Natural killer cell treated with Interleukin-12 subunit alpha and Interleukin-12 subunit beta and Interleukin-15 and Interleukin-18, amount 100 ng/mL, for 72 hours (primary cell): ENCODE results near the gene IQSEC1. TPM values are rescaled to one million over a fixed set of nuclear protein-coding genes. Genes with fewer than 3 reads are reported as not detected.

ENCODE experiments used
- ATAC-seq, 2 donors: fragments of 150-1000 bp; cut with Tn5 transposase in 1 of 2; sonication (Bioruptor Pico), chemical (Tn5 transposase) in 1 of 2; 2 replicates each; pipeline ENCODE4 v1.10.0; 2021
- DNase-seq: peaks from one replicate; pipeline ENCODE4 v3.0.0; 2022; ENCODE audit warnings: low spot score
- H3K27ac Mint-ChIP-seq, 2 donors: 1 replicate in 1 of 2; 2 replicates in 1 of 2; pipeline ENCODE4 v1.8.0; 2022; ENCODE audit warnings: mixed read lengths in 2 of 2, mild to moderate bottlenecking in 1 of 2, moderate library complexity in 1 of 2
- H3K27me3 Mint-ChIP-seq, 2 donors: 1 replicate in 1 of 2; 2 replicates in 1 of 2; pipeline ENCODE4 v1.8.0; 2022; ENCODE audit warnings: mixed read lengths in 2 of 2
- H3K36me3 Mint-ChIP-seq: one replicate; pipeline ENCODE4 v1.8.0; 2022; ENCODE audit warnings: mixed read lengths
- H3K4me1 Mint-ChIP-seq, 2 donors: 1 replicate in 1 of 2; 2 replicates in 1 of 2; pipeline ENCODE4 v1.8.0; 2022; ENCODE audit warnings: low read depth in 2 of 2, mixed read lengths in 2 of 2, mild to moderate bottlenecking in 1 of 2
- H3K4me3 Mint-ChIP-seq: one replicate; pipeline ENCODE4 v1.8.0; 2022; ENCODE audit warnings: mixed read lengths
- H3K9me3 Mint-ChIP-seq: 2 replicates; pipeline ENCODE4 v1.8.0; 2022; ENCODE audit warnings: mixed read lengths
- total RNA-seq, 2 donors: library from RNA; stranded (reverse); gene quantifications; one replicate each; pipeline ENCODE4 v1.2.3, GENCODE V29; 2022

Gene IQSEC1
- total RNA-seq, 2 donors from 2014 or later, result 93.7 to 95.8 TPM

DNA sequence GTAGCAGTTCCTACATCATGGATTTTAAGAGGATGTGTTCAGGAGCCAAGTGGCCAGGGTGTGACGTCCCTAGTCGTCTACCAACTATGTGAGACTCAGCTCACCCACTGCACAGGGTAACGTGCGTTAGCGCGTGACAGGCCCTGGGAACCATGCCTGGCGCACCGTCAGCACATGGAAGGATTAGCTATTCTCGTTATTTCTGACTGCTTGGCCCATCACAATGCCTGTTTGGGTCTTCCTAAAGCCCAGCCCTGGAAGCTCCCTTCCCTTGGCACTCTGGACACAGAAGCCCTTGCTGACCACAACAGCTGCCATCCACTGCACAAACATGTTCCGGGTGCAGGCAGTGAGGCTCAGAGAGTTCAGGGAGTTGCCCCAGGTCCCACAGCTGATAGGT is 140.9 kb downstream of the IQSEC1 start:
- Mint-ChIP-seq H3K4me3 (no peak overlapping the region), H3K27me3 (no peaks in the 10 kb centered on the region), H3K9me3 (no peaks in the 10 kb centered on the region), H3K36me3 (no peaks in the 10 kb centered on the region), H3K4me1 (peaks cover 14 to 31% of the 10 kb centered on the region in 2 donors), H3K27ac (no peak overlapping the region)
- ATAC-seq (no peak), DNase-seq (no peak)

DNA sequence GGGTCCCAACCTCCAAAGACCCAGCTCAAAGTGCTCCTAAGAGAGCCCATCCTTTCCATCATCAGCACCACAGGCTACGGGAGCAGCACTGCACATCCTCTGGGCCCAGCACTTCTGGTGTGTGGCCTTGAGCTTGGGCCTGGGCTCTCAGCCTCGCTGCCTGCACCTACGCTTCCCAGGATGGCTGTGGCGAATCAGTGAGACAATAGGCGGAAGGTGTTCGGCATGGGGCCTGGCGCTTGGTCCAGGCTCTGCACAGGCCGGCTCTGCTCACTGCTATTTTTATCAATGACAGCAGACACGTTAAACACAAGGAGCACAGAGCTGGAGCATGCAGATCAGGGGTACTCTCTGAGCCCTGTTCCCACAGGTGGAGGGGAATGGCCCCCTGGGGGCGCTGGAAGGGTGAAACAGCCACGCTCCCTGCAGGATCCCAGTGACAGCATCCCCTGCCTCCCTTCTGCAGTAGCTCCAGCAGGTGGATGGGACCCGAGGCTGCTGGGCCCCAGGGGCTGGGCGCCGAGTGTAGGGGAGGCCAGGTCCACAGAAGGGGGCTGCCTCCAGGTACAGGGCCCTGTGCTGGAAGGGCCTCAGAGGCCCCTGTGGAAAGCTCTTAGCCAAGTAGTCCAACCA is 141.8 kb downstream of the IQSEC1 start:
- H3K27me3 Mint-ChIP-seq, result no peaks in the 10 kb centered on the region
- ATAC-seq (no peak), DNase-seq (no peak)
- H3K9me3 Mint-ChIP-seq, result no peaks in the 10 kb centered on the region
- H3K4me1 Mint-ChIP-seq, result peaks cover 18 to 36% of the 10 kb centered on the region in 2 donors
- no peak overlapping the region for H3K27ac Mint-ChIP-seq
- no peak overlapping the region for H3K4me3 Mint-ChIP-seq
- H3K36me3 Mint-ChIP-seq, result no peaks in the 10 kb centered on the region

DNA sequence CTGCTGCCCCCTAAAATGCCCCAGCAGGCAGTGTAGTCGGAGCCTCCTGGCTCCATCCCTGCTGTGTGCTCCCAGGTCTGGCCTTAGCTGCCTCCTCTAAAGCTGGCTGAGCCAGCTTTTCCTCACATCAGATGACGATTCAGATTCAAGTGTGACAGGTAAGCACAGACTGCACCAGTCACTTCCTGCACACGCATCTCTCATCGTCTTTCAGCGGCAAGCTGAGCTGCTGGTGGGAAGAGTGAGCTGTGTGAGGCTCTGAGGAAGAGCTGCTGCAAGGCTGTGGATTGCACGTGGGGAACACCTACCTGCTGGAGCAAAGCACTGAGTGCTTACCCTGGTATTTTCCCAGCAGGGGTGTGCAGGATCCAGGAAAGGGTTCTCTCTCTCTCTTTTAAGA is 143.4 kb downstream of the IQSEC1 start:
- H3K36me3 Mint-ChIP-seq, result no peaks in the 10 kb centered on the region
- no peaks in the 10 kb centered on the region for H3K9me3 Mint-ChIP-seq
- no peaks in the 10 kb centered on the region for H3K27me3 Mint-ChIP-seq
- H3K27ac Mint-ChIP-seq, result peak overlapping the region in 1 of 2 donors; percentile 60
- no peak for ATAC-seq
- H3K4me1 Mint-ChIP-seq, result peaks cover 24 to 43% of the 10 kb centered on the region in 2 donors
- no peak for DNase-seq
- no peak overlapping the region for H3K4me3 Mint-ChIP-seq

DNA sequence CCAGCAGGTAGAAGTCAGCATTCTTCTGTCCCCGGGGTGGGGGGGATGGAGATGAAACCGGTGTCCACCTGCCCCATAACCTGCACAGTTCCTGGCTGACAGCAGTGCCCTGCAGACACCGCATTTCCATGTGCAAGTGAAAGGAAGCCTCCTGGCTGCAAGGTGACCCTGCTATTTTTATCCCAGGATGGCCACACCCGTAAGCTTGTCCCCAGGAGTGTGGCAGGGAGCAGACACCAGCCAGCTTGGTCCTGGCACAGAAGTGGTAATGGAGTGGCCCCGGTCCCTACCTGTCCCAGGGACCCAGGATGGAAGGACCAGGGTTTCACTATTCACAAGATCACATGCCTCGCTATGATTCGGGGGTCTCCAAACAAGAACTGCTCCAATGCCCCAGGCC is 146.6 kb downstream of the IQSEC1 start:
- Mint-ChIP-seq H3K4me3 (no peak overlapping the region), H3K4me1 (peaks cover 20 to 37% of the 10 kb centered on the region in 2 donors), H3K36me3 (no peaks in the 10 kb centered on the region), H3K9me3 (no peaks in the 10 kb centered on the region), H3K27me3 (no peaks in the 10 kb centered on the region), H3K27ac (no peak overlapping the region)
- ATAC-seq (no peak), DNase-seq (no peak)

DNA sequence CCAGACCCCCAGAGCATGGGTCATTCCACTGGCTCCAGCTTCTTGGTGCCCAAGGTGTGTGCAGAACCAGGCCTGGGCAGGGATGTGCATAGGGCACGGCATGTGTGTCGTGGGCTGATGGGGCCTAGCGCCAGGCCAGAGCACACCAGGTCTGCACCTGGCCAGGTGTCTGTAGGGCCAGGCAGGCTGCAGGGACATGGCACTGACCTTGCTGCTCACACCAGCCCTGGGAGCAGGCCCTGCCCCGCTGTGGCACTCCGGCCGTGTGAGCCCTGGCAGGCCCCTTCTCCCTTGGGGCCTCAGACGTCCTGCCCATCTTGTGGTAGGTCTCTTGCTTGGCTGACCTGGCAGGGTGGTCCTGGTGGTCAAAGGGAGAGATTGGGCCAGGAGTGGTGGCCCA is 147.6 kb downstream of the IQSEC1 start:
- no peaks in the 10 kb centered on the region for H3K36me3 Mint-ChIP-seq

DNA sequence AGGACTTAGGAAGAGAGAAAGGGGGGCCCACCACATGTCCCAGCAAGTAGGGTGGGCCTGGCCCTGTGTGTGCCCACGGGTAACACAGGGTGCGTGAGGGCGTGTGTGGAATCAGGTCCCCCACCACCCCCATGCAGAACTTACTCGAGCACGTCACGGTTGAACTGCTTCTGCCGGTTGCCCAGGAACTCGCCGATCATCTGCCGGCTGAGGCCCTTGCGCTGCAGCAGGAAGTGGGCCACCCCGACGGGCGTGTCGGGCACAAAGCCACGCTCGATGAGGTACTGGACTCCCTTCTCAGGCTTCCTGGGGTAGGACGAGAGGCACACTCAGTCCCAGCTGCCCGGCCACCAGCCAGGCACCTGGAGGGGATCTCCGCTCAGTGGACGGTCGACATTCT is 148.8 kb downstream of the IQSEC1 start:
- ATAC-seq, result peak in 1 of 2 donors; percentile 34

More for the DNA sequence above, 147.6 kb downstream of the IQSEC1 start:
- no peaks in the 10 kb centered on the region for H3K27me3 Mint-ChIP-seq
- peak overlapping the region in 1 of 2 donors; percentile 77 for H3K27ac Mint-ChIP-seq
- no peak for DNase-seq
- H3K4me3 Mint-ChIP-seq, result no peak overlapping the region
- peaks cover 20 to 40% of the 10 kb centered on the region in 2 donors for H3K4me1 Mint-ChIP-seq
- ATAC-seq, result no peak
- no peaks in the 10 kb centered on the region for H3K9me3 Mint-ChIP-seq

DNA sequence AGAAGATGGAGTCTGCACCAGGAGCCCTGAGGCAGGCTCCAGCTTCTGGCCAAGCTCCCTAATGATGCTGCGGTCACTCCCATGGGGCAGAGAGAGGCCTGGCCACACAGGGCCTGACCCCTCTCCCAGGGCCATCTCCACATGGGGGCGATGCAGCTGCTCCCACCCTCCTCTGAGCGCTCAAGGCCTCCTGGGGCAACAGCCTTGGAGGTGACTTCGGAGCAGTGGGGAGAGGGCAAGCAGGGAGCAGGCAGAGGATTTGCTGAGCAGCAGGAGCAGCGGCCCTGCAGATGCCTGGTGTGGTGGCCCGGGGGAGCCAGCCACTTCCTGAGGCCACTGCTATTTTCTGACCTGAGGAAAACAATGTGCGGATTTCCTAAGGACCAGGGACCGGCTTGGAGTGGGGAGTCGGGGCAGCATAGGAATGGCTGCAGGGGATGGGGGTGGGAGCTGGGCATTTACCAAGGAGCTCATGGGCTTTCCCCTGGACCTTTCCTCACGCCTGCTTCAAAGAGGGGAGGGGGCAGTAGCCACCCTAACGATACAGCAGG is 150.3 kb downstream of the IQSEC1 start:
- Mint-ChIP-seq H3K4me1 (peaks cover 13 to 25% of the 10 kb centered on the region in 2 donors), H3K36me3 (no peaks in the 10 kb centered on the region), H3K27ac (no peak overlapping the region), H3K27me3 (no peaks in the 10 kb centered on the region), H3K9me3 (no peaks in the 10 kb centered on the region), H3K4me3 (no peak overlapping the region)
- ATAC-seq, result no peak
- no peak for DNase-seq

More for the DNA sequence above, 148.8 kb downstream of the IQSEC1 start:
- Mint-ChIP-seq H3K27me3 (no peaks in the 10 kb centered on the region), H3K4me1 (peaks cover 15 to 32% of the 10 kb centered on the region in 2 donors), H3K27ac (peak overlapping the region in 1 of 2 donors; percentile 14), H3K36me3 (no peaks in the 10 kb centered on the region), H3K4me3 (no peak overlapping the region), H3K9me3 (no peaks in the 10 kb centered on the region)
- DNase-seq, result no peak

DNA sequence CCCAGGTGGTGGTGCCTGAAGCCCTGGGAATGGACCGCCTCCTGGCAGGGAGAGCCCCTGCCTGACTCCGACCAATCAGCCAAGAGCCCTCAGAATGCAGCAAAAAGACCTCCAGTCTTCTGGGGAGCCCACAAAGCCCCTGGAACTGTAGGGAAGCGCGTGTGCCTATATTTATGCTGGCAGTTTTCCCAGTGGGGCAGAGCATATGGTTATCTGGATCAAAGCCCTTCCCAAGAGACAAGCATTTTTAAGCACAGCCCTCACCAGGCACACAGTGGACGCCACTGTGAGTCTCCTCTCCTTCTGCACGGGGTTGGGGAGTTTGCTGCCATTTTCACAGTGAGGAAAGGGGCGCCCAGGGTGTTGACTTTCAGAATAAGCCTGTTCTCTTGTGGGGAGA is 150.9 kb downstream of the IQSEC1 start:
- DNase-seq (no peak), ATAC-seq (no peak)
- Mint-ChIP-seq H3K27ac (peak overlapping the region; percentile 46 to 48), H3K4me1 (peaks cover 15 to 25% of the 10 kb centered on the region in 2 donors), H3K9me3 (no peaks in the 10 kb centered on the region), H3K4me3 (no peak overlapping the region), H3K27me3 (no peaks in the 10 kb centered on the region), H3K36me3 (no peaks in the 10 kb centered on the region)

DNA sequence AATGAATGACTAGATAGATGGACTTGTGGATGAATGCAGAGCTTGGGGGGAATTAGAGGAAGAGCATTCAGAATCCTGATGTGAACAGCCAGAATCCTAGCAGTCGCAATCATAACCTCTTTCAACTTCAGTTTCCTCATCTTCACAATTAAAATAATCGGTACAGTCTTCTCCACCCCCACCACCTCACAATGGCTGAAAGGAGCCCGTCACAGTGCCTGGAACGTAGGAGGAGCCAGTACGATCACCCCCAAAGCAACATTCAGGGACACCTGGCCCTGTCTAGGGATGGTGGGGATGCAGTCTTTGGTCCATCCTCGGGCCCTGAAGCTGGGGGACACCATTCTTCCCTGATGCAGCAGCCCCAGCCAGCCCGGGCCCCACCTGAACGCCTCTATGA is 151.5 kb downstream of the IQSEC1 start:
- H3K27me3 Mint-ChIP-seq, result no peaks in the 10 kb centered on the region
- H3K36me3 Mint-ChIP-seq, result no peaks in the 10 kb centered on the region
- DNase-seq (no peak), ATAC-seq (no peak)
- peaks cover 17 to 26% of the 10 kb centered on the region in 2 donors for H3K4me1 Mint-ChIP-seq
- H3K4me3 Mint-ChIP-seq, result no peak overlapping the region
- H3K9me3 Mint-ChIP-seq, result no peaks in the 10 kb centered on the region
- peak overlapping the region; percentile 46 to 48 for H3K27ac Mint-ChIP-seq

DNA sequence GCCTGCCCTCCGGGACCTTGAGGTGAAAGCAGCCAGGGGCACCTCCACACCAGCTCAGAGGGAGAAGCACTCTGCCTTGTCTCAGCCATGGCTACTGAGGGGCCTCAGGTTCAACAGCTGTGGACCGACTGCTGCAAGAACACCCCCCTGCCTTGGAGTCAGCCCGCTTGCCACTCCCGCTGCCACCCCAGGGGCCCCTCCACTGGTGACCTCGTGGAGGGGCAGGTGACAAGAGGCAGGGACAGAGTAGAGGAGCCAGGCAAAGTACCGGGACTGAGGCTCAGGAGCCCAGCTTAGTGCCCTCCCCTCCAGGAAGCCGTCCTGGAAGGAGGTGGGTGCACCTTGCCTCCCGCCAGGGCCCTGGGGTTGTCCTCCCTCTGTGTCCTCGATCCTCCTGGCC is 152.3 kb downstream of the IQSEC1 start:
- Mint-ChIP-seq H3K36me3 (no peaks in the 10 kb centered on the region), H3K9me3 (no peaks in the 10 kb centered on the region), H3K4me1 (peaks cover 24 to 33% of the 10 kb centered on the region in 2 donors), H3K27ac (no peak overlapping the region), H3K4me3 (no peak overlapping the region), H3K27me3 (no peaks in the 10 kb centered on the region)
- no peak for DNase-seq
- no peak for ATAC-seq

DNA sequence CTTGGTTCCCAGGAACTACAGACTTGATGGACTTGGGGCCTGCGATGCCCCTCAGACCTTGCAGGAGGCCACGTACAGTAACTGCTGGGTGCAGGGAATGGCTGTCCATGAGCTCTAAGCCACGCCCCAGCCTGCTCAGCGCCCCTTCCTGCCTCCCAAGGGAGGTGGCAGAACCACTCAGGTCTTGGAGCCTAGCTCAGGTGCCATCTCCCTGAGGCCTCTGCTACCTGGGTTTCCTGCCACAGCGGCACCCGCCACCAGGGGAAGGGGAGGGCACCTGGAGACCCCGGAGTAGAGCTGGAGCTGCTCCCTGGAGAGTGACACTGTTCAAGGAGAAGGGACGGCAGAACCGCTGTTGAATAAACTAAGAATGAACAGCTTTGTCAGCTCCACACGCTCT is 154.0 kb downstream of the IQSEC1 start:
- ATAC-seq (no peak), DNase-seq (no peak)
- Mint-ChIP-seq H3K9me3 (no peaks in the 10 kb centered on the region), H3K27me3 (no peaks in the 10 kb centered on the region), H3K27ac (no peak overlapping the region), H3K4me1 (peaks cover 29 to 33% of the 10 kb centered on the region in 2 donors), H3K36me3 (no peaks in the 10 kb centered on the region), H3K4me3 (no peak overlapping the region)

DNA sequence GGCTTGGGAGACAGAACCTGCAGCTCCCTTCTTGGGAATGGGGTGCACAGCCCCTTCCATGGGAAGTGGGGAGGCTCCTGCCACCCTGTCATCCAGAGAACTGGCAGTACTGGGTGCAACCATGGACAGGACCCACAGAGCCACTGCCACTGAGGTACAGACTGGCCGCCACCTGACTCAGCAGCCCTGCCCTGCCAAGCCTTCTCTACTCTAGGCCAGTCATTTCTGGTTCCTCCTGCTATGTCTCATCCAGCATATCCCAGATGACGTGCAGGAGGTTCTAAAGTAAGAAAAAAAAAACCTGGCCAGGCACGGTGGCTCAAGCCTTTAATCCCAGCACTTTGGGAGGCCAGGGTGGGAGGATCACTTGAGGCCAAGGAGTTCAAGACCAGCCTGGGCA is 155.0 kb downstream of the IQSEC1 start:
- H3K27ac Mint-ChIP-seq, result peak overlapping the region in 1 of 2 donors; percentile 14
- H3K36me3 Mint-ChIP-seq, result no peaks in the 10 kb centered on the region
- H3K4me1 Mint-ChIP-seq, result peaks cover 29 to 32% of the 10 kb centered on the region in 2 donors
- H3K4me3 Mint-ChIP-seq, result no peak overlapping the region
- no peak for DNase-seq
- H3K27me3 Mint-ChIP-seq, result no peaks in the 10 kb centered on the region
- no peaks in the 10 kb centered on the region for H3K9me3 Mint-ChIP-seq
- no peak for ATAC-seq

DNA sequence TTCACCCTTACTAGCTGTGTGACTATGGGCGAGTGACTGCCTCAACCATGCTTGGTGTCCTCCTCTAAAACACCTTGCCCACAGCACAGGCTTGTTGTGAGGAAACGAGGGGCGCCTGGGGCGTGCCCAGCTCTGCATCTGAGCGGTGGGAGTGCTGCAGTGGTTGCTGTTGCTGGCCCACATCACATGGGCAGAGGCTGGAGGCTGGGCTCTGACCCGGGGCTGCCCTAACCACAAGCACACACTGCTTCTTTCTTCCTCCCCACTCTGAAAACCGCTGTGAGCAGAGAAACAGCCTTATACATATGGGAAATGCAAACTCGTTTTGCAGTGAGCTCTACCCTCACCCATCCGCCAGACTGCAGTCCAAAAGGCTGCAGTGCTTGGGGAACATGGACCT is 157.1 kb downstream of the IQSEC1 start:
- no peaks in the 10 kb centered on the region for H3K36me3 Mint-ChIP-seq
- no peaks in the 10 kb centered on the region for H3K27me3 Mint-ChIP-seq
- H3K27ac Mint-ChIP-seq, result peak overlapping the region; percentile 26 to 76
- H3K4me3 Mint-ChIP-seq, result peak overlapping the region; percentile 50
- peaks cover 28 to 29% of the 10 kb centered on the region in 2 donors for H3K4me1 Mint-ChIP-seq
- ATAC-seq (peak; percentile 94), DNase-seq (peak; percentile 82)
- H3K9me3 Mint-ChIP-seq, result no peaks in the 10 kb centered on the region

DNA sequence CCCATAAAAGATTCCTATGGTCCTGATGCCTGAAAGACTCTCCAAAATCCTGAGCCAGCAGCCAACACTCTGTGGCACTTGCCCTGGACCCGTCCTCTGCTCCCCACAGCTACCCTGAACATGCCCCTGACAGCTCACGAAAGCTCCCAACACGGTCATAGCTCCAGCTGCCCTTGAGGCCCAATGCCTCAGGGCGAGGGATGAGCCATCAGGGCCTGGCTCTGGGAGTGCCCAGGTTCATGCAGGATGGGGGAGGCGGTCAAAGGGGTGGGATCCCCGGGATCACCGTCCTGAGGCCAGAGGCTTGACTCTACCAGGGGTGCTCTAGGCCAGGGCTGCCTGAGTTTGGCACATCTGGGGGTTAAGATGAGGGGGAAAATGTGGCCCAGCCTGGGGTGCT is 159.1 kb downstream of the IQSEC1 start:
- DNase-seq (no peak), ATAC-seq (no peak)
- Mint-ChIP-seq H3K36me3 (no peaks in the 10 kb centered on the region), H3K27ac (no peak overlapping the region), H3K4me1 (peaks cover 28 to 29% of the 10 kb centered on the region in 2 donors), H3K9me3 (no peaks in the 10 kb centered on the region), H3K27me3 (no peaks in the 10 kb centered on the region), H3K4me3 (no peak overlapping the region)
